Stromal cell of bone marrow (primary cell): ENCODE data around the gene HBD.

Source experiments
- DNase-seq: peaks from one replicate; pipeline ENCODE4 v3.0.0-alpha.2; 2012; ENCODE audit warnings: low read depth

HBD gene

DNA sequence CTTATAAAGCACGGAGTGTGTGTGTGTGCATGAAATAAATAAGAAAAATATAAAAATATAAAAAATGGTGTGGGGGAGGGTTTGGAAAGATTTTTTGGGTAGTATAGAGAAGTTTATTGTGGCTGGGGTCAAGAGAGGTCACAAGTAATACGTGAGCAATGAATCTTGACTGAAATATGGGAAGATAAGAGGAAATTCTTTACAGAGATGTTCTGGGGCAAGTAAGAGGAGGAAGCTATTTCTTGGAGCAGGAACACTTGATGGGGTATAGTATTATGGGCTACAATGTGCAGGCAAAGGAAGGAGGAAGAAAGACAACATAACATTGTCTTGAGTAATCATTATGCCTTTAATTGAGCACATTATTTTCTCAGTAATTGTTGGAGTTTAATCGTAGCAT lies 2.1 kb downstream of the HBD start:
- DNase-seq, result no peak

DNA sequence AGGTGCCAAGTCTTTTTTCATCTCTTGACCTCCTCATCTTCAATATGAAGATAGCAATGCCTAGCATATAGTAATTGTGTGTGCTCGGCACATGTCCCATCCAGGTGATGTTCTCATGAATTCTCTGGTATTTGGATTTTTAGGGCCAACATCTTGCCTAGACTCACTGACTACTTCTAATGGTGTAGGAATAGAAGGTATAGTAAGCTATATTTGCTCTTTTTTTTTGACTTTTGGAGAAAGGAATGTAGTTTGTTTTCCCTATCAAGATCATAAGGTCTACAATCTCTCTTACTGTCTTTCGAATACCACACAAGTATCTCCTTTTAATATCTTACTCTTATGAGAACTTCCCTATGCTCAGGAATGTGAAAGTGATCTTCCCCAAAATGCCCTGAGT lies 3.2 kb downstream of the HBD start:
- no peak for DNase-seq

DNA sequence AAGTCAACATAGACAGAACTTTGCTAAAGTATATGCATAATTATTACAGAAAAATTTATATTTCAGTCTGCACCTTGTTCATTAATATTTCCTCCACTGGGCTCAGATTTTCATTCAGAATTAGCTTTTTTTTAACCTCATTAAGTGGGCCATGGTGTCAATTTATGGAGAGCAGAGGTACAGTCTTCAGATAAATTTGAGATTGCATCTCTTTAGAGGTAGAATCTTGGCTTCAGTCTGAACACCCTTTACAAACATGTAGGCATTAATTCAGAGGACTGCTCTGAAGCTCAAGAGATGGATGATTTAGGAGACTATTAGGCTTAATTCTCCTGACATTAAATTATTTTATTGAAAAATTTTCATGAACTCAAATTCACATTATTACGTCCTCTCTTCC lies 4.0 kb downstream of the HBD start:
- no peak for DNase-seq

DNA sequence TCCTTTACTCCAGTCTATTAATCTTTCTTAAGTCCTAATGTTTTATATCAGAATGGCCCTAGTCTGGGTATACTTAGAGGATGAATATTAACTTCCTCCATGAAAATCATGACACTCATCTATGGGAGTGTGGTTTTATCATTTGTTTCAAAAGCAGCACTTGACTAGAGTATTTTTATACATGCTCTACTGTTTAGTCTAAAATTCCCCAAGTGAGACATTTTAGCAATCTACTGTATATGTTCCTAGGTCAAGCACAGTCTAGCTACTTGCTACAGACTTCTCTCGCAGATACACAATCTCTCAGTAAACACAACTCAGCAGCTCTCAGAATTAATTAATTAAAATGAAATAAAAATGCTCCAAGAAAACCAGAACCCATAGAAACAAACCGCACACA lies 4.5 kb downstream of the HBD start:
- DNase-seq, result no peak

DNA sequence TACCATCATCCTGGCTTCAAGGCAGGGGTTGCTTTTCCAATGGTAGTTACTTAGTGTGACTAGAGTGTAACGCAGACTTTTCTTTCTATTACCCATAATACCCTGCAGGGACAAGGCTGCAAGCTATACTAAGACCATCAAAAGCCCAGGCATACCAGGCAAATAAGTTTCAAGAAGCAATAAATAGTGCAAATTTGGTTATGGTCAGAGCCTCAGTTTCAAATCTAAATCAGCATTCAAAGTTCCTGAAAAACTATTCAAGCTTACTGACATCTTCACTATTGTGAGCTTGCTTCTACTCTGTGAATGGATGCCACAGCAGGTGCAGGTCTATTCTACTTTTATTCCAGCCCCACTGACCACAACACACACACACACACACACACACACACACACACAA lies 4.9 kb downstream of the HBD start:
- no peak for DNase-seq

DNA sequence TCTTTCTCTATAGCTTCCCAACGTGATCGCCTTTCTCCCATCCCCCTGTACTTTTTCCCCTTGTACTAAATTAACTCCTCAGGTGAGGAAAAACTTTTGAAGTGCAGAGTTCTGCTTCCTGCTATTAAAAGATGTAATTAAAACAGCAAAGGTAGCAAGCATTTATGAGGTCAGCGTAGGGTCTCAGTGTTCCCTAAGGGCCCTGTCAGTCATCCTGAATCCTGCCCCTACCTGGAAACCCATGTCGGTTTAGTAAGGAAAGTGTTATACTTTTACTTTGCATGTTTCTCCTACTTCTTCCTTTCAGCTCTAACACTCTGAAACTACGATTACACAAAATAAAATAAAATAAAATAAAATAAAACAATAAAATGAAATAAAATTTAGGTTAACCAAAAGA lies 6.2 kb downstream of the HBD start:
- no peak for DNase-seq

DNA sequence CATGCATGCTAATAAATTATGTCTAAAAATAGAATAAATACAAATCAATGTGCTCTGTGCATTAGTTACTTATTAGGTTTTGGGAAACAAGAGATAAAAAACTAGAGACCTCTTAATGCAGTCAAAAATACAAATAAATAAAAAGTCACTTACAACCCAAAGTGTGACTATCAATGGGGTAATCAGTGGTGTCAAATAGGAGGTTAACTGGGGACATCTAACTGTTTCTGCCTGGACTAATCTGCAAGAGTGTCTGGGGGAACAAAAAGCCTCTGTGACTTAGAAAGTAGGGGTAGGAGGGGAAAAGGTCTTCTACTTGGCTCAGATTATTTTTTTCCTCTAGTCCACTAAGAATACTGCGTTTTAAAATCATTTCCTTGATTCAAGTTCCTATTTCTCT lies 6.6 kb downstream of the HBD start:
- no peak for DNase-seq

DNA sequence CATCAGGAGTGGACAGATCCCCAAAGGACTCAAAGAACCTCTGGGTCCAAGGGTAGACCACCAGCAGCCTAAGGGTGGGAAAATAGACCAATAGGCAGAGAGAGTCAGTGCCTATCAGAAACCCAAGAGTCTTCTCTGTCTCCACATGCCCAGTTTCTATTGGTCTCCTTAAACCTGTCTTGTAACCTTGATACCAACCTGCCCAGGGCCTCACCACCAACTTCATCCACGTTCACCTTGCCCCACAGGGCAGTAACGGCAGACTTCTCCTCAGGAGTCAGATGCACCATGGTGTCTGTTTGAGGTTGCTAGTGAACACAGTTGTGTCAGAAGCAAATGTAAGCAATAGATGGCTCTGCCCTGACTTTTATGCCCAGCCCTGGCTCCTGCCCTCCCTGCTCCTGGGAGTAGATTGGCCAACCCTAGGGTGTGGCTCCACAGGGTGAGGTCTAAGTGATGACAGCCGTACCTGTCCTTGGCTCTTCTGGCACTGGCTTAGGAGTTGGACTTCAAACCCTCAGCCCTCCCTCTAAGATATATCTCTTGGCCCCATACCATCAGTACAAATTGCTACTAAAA lies 7.5 kb downstream of the HBD start, which contains the start of gene HBB:
HBB (minus strand) TSS at position 340 of the 579 bp plus-strand sequence; CDS start at position 290, 50 bp downstream.
- DNase-seq, result no peak

DNA sequence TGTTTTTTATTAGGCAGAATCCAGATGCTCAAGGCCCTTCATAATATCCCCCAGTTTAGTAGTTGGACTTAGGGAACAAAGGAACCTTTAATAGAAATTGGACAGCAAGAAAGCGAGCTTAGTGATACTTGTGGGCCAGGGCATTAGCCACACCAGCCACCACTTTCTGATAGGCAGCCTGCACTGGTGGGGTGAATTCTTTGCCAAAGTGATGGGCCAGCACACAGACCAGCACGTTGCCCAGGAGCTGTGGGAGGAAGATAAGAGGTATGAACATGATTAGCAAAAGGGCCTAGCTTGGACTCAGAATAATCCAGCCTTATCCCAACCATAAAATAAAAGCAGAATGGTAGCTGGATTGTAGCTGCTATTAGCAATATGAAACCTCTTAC lies 8.8 kb downstream of the HBD start:
- no peak for DNase-seq

DNA sequence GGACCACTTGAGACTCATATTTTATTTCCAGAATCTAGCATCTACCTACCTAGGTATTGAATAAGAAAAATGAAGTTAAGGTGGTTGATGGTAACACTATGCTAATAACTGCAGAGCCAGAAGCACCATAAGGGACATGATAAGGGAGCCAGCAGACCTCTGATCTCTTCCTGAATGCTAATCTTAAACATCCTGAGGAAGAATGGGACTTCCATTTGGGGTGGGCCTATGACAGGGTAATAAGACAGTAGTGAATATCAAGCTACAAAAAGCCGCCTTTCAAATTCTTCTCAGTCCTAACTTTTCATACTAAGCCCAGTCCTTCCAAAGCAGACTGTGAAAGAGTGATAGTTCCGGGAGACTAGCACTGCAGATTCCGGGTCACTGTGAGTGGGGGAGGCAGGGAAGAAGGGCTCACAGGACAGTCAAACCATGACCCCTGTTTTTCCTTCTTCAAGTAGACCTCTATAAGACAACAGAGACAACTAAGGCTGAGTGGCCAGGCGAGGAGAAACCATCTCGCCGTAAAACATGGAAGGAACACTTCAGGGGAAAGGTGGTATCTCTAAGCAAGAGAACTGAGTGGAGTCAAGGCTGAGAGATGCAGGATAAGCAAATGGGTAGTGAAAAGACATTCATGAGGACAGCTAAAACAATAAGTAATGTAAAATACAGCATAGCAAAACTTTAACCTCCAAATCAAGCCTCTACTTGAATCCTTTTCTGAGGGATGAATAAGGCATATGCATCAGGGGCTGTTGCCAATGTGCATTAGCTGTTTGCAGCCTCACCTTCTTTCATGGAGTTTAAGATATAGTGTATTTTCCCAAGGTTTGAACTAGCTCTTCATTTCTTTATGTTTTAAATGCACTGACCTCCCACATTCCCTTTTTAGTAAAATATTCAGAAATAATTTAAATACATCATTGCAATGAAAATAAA lies 9.5 kb downstream of the HBD start:
- no peak for DNase-seq

DNA sequence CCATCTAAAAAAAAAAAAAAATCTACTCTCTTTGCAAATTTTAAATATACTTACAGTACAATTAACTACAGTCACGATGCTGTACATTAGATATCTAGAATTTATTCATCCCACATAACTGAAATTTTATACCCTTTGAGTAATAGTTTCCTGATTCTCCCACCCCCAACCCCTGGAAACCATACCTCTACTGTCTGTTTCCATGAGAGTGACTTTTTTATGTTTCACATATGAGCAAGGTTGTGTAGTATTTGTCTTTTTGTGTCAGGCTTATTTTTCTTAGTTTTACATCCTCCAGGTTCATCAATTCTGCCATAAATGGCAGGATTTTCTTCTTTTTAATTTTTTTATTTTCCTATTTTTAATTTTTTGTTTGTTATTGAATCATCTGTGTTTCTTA lies 10.6 kb downstream of the HBD start:
- DNase-seq, result no peak

DNA sequence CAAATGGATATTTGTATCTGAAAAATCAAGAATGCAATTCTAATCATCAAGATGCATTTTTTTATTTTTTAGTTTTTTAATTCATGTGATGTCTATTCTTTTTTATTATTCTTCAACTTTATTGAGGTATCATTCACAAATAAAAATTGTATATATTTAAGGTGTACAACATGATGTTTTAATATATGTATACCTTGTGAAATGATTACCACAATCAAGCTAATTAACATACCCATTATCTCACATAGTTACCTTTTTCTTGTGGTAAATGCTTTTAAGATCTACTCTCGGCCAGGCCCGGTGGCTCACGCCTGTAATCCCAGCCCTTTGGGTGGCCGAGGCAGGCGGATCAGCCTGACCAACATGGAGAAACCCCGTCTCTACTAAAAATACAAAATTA lies 11.1 kb downstream of the HBD start:
- no peak for DNase-seq

DNA sequence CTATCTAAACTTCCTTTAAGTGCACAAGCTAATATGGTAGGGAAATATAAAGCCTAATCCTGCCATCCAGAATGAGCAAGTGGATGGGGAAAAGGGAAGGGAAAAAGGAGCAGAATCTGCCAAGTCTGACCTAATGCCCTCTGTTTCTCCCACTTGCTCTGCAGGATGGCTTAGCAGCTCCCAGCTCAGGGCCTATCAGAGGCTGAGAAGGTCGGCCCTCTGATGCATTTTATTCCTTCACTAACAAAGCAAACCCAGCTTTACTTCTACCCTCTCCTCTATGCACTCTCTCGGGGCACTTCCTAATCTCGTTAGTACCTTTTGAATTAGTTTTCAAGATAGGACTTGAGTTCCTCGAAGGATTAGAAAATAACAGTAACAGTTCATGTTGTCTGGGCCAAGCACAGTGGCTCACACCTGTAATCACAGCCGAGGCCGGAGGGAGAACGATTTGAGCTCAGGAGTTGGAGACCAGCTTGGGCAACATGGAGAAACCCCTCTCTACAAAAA lies 23.9 kb downstream of the HBD start:
- no peak for DNase-seq

DNA sequence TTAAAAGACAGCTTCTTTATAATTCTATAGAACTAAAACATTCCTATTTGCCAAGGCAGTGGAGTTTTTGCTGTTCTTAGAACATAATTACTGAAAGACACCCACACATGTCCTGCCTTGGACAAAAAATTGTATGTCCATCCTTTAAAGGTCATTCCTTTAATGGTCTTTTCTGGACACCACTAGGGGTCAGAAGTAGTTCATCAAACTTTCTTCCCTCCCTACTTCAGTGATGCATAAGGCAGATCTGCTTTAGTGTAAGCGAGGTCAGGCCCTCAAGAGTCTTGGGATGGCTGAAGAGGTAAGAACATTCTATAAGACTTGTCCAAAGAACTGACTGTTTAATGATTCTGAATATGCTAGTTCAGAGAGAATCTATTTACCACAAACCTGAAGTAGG lies 29.5 kb downstream of the HBD start:
- DNase-seq, result peak; percentile 58

DNA sequence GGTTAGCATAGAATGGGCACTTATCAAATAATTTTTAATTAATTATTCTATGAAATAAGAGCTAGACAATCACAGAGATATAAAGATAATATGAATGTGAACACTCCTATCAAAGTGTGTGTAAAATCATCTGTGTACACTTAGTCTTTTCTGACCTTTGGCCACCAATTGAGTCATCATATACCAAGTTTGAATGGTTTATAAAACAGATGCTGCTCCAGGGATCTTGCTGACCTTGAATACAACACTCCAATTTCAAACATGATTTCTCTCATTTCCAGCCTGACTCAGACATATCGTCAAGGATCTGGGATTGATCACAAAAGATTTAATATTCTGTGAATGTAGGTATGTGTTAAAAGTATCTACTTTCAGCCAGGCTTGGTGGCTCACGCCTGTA lies 30.9 kb downstream of the HBD start:
- DNase-seq, result no peak

DNA sequence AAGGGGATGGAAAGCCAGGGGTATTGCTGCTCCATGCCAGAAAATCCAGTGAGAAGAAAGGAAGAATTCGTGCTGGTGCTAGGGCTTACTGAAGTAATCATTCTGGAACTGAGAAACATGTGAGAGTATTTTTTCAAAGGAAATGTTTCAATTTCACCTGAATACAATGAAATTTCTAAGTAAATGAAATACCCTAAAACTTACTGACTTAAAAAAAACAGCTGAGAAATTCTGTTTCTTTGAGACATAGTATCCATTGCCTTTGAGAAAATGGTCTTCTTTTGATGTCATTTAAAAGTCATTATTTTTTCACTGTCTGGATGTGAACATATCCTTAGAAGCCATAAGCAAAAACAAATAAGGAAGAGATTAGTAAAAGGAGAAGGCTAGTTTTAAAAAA lies 33.7 kb downstream of the HBD start, which contains the start of gene OR51V1:
OR51V1 (minus strand) TSS at position 101 of the 400 bp plus-strand sequence; CDS start at position 101, 0 bp downstream.
- no peak for DNase-seq

DNA sequence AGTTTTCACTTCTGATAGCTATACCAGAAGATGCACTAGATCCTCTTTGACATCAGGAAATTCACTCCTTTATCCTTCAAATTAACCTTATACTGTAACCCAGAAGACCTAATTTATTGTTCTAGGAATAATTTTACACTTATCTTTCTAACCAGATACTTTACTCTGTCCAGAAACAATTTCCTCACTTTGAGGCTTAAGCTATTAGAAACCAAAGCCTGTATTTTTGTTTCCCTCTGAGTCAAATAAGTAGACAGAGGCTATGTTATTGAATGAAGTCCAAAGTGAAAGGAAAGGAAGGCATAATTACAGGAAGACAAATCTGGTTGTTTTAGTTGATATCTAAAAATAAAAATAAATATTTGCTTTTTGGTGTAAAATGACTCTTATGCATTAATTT lies 36.0 kb downstream of the HBD start:
- DNase-seq, result no peak

DNA sequence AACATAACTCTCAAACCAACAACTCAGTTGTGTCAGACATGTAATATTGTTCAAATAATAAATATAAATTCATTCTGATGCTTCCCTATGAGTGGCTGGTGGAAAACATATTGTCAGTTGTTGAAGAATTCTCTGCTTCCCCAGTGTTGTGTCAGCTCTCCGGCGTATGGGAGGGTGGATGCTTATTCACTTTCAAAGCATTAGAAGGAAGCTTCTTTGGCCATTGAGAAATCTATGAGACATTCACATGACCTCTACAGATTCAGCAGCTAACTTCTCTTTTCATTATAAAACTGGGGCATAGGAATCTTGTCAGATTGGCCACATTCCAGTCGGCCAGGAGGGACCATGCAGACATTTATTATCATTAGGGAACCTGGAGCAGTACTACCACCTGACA lies 36.7 kb downstream of the HBD start:
- peak; percentile 24 for DNase-seq

DNA sequence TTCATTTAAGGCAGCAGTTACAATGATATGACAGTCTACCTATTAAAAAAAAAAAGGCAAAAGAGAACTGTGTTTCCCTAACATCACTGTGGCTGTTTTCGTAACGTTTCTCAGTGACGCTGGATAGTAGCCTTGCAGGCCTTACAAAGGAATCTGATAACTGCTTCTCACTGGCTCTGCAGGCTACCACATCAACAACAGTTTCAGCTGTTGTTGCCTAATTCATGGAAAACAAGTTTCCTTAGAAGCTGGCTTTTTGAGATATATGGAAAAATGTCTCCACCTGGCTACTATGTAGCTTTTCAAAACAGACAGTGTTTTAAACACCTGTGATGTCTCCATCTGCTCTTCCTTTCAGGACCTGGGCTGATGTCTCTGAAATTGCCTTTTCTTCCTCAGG lies 37.6 kb downstream of the HBD start:
- no peak for DNase-seq

DNA sequence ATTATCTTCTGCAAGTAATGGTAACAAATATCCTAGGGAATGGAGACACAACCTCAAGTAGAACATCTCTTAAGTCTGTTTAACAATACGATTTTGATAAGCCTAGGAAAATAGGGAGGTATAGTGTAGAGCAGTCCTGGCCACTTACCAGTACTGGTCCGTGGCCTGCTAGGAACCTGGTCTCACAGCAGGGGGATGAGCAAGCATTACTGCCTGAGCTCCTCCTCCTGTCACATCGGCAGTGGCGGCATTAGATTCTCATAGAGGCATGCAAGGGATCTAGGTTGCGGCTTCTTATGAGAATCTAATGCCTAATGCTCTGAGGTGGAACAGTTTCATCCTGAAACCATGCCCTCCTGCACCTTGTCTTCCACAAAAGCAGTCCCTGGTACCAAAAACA lies 38.2 kb downstream of the HBD start:
- no peak for DNase-seq

DNA sequence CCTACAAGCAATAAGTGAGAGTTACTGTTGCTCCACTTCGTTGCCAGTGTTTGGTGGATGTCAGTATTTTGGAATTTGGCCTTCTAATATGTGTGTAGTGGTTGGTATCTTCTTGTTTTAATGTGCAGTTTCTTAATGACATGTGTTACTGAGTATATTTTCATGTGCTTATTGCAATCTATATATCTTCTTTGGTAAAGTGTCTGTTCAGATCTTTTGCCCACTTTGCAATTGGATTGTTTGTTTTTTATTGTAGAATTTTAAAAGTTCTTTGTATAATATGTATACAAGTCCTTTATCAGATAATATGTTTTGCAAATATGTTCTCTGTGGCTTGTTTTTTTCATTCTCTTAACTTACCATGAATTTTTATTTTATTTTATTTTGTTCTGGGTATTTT lies 41.5 kb downstream of the HBD start:
- DNase-seq, result no peak

DNA sequence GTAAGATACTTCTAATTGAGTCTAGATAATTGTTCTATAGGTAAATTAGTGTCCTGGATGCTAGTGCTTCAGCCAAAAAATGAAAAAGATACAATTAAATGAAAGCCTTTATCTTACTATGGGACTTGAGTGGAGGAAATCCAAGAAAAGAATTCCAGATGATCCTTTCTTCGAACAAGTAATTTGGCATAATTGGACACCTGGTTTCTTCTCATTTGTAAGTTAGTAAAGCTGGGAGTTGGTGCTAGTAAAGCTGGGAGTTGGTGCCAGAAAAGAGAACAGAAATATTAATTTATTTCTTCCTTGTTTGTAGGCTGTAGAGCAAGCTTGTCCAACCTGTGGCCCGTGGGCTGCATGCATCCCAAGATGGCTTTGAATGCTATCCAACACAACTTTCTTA lies 46.1 kb downstream of the HBD start:
- DNase-seq, result no peak
